Inflammatory macrophage treated with lipopolysaccharide for 4 hours (primary cell): ENCODE results near the gene INPP4B.
"Not testable (repeated sequence)": the region's sequence is repeated elsewhere in the genome, so short reads cannot be mapped to it uniquely, and the experiment has no call there.

Source experiments
- DNase-seq: peaks from one replicate; pipeline ENCODE4 v3.0.0-alpha.2; 2020

INPP4B gene

DNA sequence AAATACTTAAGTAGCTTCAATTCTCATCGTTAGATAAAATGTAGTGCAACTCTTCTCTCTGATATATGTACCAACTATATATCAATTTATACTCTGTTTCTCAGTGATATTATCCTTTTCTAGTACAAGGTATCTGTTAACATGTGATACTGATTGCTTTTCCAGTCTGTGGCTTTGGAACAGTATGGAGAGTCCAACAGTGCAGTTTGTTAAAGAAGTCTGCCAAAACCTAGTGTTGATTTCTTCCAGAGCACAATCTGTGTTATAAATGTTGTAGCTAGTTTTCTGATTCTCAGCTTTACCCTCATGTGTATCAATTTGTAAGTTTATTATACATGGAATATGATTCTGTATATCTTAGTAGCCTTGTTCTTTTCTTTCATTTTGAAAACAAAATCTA, 744.7 kb downstream of the INPP4B start:
- DNase-seq, result no peak

DNA sequence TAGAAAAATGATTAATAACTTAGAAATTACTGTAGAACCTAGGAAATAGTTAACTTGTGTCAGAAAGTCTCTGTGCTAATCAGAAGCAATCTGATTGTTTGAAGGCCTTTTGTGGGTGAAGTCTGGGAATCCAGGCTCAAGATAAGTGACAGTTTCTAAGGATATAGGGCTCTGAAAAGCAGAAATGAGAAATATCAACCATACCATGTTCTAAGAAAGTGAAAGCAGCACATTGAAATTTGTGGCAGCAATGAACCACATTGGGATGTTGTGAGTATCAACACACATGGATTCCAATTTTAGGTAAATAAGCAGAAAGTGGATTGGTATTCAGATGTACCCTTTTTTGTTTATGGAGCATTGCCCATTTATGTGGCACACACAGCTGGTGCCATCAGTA, 745.2 kb downstream of the INPP4B start:
- DNase-seq, result no peak

GRCh38 chr4:142098900-142099545, 747.1 kb downstream of the INPP4B start:
- no peak for DNase-seq

- DNase-seq, result no peak
Observed at GRCh38 chr4:142098380-142098779, 747.7 kb downstream of the INPP4B start.

GRCh38 chr4:142097015-142097414, 749.1 kb downstream of the INPP4B start:
- no peak for DNase-seq

DNA sequence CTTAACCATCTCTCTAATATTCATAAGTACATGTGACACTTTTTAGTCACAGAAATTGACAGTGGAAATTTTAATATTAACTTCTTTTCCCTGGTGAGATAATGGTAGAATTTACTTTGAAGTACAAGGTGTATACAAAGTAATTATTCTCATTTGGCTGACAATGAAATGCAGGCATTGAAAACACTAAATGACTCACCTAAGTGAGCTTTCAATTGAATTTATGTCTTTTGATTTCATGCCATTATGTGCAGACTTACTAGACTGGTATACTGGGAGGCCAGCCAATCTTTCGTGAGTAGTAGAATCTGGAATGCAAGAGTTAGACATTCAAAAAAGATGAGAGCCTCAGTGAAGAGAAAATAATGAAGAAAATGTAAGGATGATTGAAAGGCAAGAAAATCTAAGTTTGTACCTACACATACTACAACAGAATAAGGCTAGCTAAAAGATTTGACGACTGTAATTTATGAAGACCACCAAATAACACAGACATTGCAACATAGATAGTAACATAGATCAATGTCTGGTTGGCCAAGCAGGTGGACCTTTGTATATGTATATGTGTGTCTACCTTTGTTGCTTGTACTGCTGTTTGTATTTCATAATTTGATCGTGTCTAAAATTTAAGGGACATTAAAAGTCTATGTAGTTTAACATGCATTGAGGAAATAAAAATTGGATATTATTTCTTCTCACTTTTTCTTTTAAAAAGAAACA, 750.1 kb downstream of the INPP4B start:
- DNase-seq, result no peak

DNA sequence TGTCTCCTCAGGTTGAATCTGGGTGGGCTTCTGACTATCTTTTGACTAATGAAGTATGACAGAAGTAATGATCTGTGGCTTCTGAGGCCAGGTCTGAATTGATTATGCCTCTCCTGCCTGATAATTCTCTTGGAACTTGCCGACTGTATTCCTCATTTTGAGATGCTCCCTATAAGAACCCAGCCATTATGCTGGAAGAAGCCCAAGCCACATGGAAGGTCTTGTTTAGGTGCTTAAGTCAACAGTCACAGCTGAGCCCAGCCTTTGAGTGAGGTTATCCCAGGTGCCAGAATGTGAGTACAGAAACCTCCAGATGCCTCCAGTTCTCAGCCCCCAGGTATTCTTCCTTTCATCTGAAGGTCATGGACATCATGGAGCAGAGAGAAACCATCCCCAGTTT, 753.2 kb downstream of the INPP4B start:
- DNase-seq, result no peak

DNA sequence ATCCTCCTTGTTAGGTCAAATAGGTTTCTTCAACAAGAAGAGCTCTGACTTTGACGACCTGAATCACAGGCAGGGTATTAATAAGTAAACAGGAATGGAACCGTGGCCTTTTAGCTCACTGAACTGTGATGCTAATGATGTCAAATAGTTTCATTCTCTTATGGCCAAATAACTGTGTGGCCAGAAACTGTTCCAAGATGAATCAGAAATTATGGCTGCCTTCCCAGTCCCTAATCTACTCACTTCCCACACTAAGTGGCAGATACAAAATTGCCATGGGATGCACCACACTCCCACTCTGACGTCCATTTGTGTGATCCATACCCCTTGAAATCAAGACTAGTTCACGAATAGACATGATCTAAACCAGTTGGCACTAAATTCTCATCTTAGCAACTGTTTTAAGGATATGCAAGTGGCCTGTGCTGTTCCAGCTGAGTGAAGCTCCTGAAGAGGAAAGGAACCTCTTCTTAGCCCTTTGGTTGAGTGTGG, 754.4 kb downstream of the INPP4B start:
- no peak for DNase-seq

DNA sequence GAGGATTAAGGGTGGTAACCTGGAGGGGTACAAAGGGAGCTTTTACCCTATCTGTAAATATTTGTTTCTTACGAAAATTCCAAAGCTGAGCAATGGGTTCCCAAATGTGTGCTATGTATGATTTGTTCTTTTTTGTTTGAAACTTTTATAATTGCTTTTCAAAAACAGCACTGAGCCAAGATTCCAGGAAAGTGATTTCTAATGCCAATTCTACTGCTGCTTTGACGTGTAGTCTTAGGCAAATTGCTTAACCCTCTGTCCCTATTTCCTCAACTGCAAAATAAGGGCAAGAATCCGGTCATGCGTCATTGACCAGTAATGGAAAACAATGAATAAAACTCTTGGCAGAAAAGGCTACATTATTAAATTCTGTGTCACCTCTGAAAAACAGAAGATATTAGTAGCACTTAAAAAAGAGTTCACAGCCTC, 755.0 kb downstream of the INPP4B start:
- DNase-seq, result no peak

DNA sequence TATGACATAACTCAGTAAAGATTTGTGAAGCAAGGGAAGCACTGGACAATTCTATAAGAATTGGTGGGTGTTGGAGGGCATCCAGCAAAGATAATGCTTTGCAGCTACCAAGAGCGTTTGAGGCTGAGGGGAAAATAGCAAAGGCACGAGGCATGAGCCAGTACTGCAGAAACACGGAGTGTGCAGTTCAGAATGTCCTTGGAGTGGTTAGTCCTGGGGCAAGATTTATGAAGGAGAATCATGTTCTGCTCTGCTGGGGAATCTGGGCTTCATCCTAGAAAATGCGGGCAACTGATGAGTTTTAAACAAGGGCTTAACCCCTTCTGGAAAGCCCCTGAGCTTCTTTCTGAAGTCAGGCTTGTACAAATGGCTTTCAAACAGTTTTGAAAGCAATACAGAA, 757.2 kb downstream of the INPP4B start:
- no peak for DNase-seq

DNA sequence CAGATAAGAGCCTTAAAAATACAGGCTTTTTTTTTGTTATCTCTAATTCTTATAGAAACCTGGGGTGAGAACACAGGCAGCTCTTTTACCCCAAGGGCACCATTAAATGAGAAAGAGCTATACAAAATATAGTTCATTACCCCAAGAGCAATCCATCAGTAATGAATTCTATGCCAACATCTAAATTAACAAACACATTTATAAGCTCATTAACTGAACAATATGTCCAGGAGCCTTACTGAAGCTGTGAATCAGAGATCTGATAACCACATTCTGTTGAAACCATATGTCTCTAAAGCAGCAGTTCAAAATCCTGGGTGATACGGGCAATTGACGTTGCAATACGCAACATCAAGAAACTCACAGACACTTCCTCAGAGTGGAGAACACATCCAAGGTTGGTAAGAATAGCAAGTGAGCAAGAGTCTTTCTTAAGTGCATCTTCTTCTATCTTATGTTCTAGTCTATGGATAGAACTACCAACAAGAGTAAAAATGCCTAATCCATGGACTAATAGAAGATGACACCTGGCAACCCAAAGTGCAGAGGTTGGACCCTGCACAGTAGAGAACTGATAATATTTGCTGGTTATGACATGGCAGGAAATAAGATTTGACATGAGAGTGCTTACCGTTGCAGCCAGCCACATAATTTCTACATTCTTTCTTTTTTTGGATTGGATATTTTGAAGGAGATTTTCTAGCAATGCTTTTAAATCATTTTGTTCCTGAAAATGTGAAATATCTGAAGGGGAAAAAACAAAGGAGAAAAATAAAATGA, 760.4 kb downstream of the INPP4B start:
- DNase-seq, result no peak

DNA sequence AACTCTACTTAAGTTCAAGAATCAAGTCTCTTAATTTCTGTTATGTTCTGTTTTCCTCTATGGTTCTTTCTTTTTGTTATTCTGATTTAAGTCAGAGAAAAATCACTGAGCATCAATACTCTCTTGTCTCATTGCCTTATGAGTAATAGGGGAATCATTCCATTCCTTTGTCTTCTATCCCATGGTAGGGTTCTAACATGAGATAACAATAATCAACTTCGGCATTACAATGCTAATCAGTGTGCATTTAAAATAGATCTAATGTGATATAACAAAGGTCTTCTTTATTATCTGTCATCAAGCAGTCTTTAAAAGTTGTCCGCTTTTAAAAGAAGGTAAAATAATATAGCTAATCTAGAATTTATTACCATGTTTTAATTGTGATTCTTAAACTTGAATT, 762.8 kb downstream of the INPP4B start:
- no peak for DNase-seq

DNA sequence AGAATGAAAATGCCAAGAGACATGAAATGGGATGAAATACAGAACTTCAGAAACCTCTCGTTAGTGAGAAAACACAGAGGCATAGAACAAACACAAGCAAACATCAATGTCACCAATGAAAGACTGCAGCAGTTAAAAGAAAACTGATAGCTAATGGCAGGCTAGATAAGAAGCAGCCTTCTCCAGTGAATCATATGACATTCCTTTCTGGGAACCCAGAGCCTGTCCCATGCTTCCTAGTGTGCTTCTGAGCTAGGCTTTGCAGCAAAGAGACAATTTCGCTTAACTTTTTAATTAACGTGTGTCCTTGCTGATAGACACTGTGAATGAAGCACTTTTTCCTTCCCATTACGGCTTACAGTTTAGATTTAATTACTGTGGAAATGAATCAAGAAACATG, 765.1 kb downstream of the INPP4B start:
- DNase-seq, result no peak

GRCh38 chr4:142079959-142080358, 766.1 kb downstream of the INPP4B start:
- no peak for DNase-seq

- DNase-seq, result no peak
Observed at GRCh38 chr4:142077048-142077447, 769.1 kb downstream of the INPP4B start.

GRCh38 chr4:142068304-142068703, 777.8 kb downstream of the INPP4B start:
- not testable (repeated sequence) for DNase-seq

DNA sequence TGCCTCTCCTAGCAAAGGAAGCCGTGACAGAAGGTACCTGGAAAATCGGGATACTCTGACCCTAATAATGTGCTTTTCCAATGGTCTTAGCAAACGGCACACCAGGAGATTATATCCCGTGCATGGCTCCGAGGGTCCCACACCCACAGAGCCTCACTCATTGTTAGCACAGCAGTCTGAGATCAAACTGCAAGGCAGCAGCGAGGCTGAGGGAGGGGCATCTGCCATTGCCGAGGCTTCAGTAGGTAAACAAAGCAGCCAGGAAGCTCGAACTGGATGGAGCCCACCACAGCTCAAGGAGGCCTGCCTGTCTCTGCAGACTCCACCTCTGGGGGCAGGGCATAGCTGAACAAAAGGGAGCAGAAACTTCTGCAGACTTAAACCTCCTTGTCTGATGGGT, 779.5 kb downstream of the INPP4B start:
- DNase-seq, result not testable (repeated sequence)

DNA sequence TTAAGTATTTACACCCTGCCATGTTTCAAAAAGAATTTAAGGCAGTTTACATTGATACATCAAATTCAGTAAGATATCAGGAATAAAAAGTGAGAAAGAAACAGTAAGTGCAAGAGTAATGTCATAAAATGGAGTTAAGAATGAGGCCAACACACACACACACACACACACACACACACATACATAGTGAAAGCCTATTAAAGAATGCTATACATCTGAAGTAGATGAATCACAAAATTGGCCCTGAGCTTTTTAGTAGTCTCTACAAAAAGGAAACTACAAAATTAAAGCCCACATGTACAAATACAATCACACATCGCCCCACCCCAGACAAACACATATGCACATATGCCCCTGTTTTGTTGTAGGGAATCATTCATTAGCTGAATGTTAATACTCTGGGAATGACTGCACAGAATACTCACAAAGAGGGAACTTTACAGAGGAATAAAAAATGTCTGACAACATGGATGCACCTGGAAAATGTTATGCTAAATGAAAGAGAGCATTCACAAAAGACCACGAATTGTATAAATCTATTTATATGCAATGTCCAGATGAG, 780.9 kb downstream of the INPP4B start:
- no peak for DNase-seq

GRCh38 chr4:142064181-142064580, 781.9 kb downstream of the INPP4B start:
- DNase-seq, result no peak

GRCh38 chr4:142045996-142046395, 800.1 kb downstream of the INPP4B start:
- DNase-seq, result no peak

GRCh38 chr4:142044271-142044670, 801.8 kb downstream of the INPP4B start:
- DNase-seq, result no peak

- no peak for DNase-seq
Observed at GRCh38 chr4:142043509-142043908, 802.6 kb downstream of the INPP4B start.

DNA sequence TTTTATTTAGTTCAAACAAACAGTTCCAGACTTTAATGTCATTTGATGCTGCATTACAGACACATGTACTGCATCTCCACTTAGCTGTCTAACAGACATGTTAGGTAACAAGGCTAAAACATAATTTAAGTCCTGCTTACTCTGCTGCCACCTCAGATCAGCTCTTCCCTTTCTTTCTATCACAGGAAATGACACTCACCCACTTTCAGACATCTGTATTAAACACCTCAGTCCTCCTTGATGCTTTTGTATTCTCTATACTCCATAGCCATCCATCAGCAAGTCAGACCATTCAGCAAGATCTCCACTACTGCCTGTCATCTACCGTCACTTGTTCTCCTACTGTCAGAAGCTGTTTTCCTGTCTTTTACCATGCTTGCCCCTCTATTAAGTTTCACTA, 804.3 kb downstream of the INPP4B start:
- DNase-seq, result no peak
